SK-N-SH treated with all-trans-retinoic acid at 6 μM for 48 hours (cell line): ENCODE measurements around the gene THY1.

Experiments used
- ATAC-seq: fragments of 200-7000 bp; cut with Tn5 transposase; 3 replicates; pipeline ENCODE4 v1.9.1; 2020; ENCODE audit warnings: mild to moderate bottlenecking, moderate library complexity
- BACH2 ChIP-seq: fragments of 250-450 bp; sonication (Bioruptor Pico); IDR thresholded peaks from 2 replicates; pipeline ENCODE4 v1.9.0; 2021; ENCODE audit warnings: mild to moderate bottlenecking, borderline replicate concordance
- CREB5 ChIP-seq: fragments of 250-450 bp; sonication (Bioruptor Pico); IDR thresholded peaks from 2 replicates; pipeline ENCODE4 v1.5.1; 2020; ENCODE audit warnings: low read depth, mild to moderate bottlenecking, moderate library complexity
- CSDC2 ChIP-seq: fragments of 250-450 bp; sonication (Bioruptor Pico); IDR thresholded peaks from 2 replicates; pipeline ENCODE4 v1.5.0; 2020; ENCODE audit warnings: mild to moderate bottlenecking, moderate library complexity
- ESRRG ChIP-seq: fragments of 250-450 bp; sonication (Bioruptor Pico); IDR thresholded peaks from 2 replicates; pipeline ENCODE4 v1.6.1; 2021; ENCODE audit warnings: mild to moderate bottlenecking
- GLIS3 ChIP-seq: fragments of 250-450 bp; sonication (Bioruptor Pico); IDR thresholded peaks from 2 replicates; pipeline ENCODE4 v1.5.0; 2020; ENCODE audit warnings: mild to moderate bottlenecking, moderate library complexity
- ISL1 ChIP-seq: fragments of 250-450 bp; sonication (Bioruptor Pico); IDR thresholded peaks from 2 replicates; pipeline ENCODE4 v2.1.2; 2022; ENCODE audit warnings: mild to moderate bottlenecking, moderate library complexity
- OSR1 ChIP-seq: fragments of 250-450 bp; sonication (Bioruptor Pico); IDR thresholded peaks from 2 replicates; pipeline ENCODE4 v1.8.0; 2022; ENCODE audit warnings: moderate library complexity, mild to moderate bottlenecking, inconsistent platforms
- PPARA ChIP-seq: fragments of 250-450 bp; sonication (Bioruptor Pico); IDR thresholded peaks from 2 replicates; pipeline ENCODE4 v1.5.0; 2020; ENCODE audit warnings: mild to moderate bottlenecking, borderline replicate concordance
- RARB ChIP-seq: fragments of 250-450 bp; sonication (Bioruptor Pico); IDR thresholded peaks from 2 replicates; pipeline ENCODE4 v1.8.0; 2021; ENCODE audit warnings: mild to moderate bottlenecking, moderate library complexity
- SNAI2 ChIP-seq: fragments of 250-450 bp; sonication (Bioruptor Pico); IDR thresholded peaks from 2 replicates; pipeline ENCODE4 v1.5.0; 2020; ENCODE audit warnings: mild to moderate bottlenecking, moderate library complexity
- TCF4 ChIP-seq: fragments of 250-450 bp; sonication (Bioruptor Pico); IDR thresholded peaks from 2 replicates; pipeline ENCODE4 v1.8.0; 2021; ENCODE audit warnings: mild to moderate bottlenecking, moderate library complexity, borderline replicate concordance
- ZC3H10 ChIP-seq: fragments of 250-450 bp; sonication (Bioruptor Pico); IDR thresholded peaks from 2 replicates; pipeline ENCODE4 v1.5.1; 2021; ENCODE audit warnings: mild to moderate bottlenecking, moderate library complexity
- ZFP3 ChIP-seq: fragments of 250-450 bp; sonication (Bioruptor Pico); IDR thresholded peaks from 2 replicates; pipeline ENCODE4 v1.5.0; 2020; ENCODE audit warnings: mild to moderate bottlenecking, moderate library complexity
- ZFP30 ChIP-seq: fragments of 450-650 bp; formaldehyde crosslinking; IDR thresholded peaks from 2 replicates; pipeline ENCODE4 v1.5.0; 2022; ENCODE audit warnings: mild to moderate bottlenecking, moderate library complexity
- ZNF565 ChIP-seq: fragments of 450-650 bp; formaldehyde crosslinking; conservative IDR thresholded peaks from 2 replicates; pipeline ENCODE4 v1.5.0; 2020; ENCODE audit warnings: low read depth, mild to moderate bottlenecking, moderate library complexity
- ZNF70 ChIP-seq: fragments of 450-650 bp; formaldehyde crosslinking; IDR thresholded peaks from 2 replicates; pipeline ENCODE4 v1.5.0; 2020; ENCODE audit warnings: mild to moderate bottlenecking, moderate library complexity
- ZNF8 ChIP-seq: fragments of 450-650 bp; formaldehyde crosslinking; IDR thresholded peaks from 2 replicates; pipeline ENCODE4 v1.5.0; 2020; ENCODE audit warnings: mild to moderate bottlenecking, moderate library complexity
- TF ChIP-seq, protein P1 (sequence below): fragments of 250-450 bp; sonication (Bioruptor Pico); IDR thresholded peaks from 2 replicates; pipeline ENCODE4 v1.5.0; 2020; ENCODE audit warnings: mild to moderate bottlenecking, moderate library complexity
- TF ChIP-seq, protein P2 (sequence below): fragments of 250-450 bp; sonication (Bioruptor Pico); IDR thresholded peaks from 2 replicates; pipeline ENCODE4 v1.8.0; 2020; ENCODE audit warnings: mild to moderate bottlenecking, moderate library complexity, borderline replicate concordance
- TF ChIP-seq, protein P3 (sequence below): fragments of 250-450 bp; sonication (Bioruptor Pico); IDR thresholded peaks from 2 replicates; pipeline ENCODE4 v1.8.0; 2021; ENCODE audit warnings: low read depth, mild to moderate bottlenecking, moderate library complexity, borderline replicate concordance

THY1 gene

GRCh38 chr11:119374632-119375336 lies 48.2 kb downstream of the THY1 start:
- ATAC-seq = peak; percentile 65
- TF ChIP-seq PPARA (CRISPR knock-in tag) (no peak), TCF4 (CRISPR knock-in tag) (peak; percentile 55; the same call in 1 of the 2 replicates), CSDC2 (CRISPR knock-in tag) (no peak)
- TF ChIP-seq, protein P1, sequence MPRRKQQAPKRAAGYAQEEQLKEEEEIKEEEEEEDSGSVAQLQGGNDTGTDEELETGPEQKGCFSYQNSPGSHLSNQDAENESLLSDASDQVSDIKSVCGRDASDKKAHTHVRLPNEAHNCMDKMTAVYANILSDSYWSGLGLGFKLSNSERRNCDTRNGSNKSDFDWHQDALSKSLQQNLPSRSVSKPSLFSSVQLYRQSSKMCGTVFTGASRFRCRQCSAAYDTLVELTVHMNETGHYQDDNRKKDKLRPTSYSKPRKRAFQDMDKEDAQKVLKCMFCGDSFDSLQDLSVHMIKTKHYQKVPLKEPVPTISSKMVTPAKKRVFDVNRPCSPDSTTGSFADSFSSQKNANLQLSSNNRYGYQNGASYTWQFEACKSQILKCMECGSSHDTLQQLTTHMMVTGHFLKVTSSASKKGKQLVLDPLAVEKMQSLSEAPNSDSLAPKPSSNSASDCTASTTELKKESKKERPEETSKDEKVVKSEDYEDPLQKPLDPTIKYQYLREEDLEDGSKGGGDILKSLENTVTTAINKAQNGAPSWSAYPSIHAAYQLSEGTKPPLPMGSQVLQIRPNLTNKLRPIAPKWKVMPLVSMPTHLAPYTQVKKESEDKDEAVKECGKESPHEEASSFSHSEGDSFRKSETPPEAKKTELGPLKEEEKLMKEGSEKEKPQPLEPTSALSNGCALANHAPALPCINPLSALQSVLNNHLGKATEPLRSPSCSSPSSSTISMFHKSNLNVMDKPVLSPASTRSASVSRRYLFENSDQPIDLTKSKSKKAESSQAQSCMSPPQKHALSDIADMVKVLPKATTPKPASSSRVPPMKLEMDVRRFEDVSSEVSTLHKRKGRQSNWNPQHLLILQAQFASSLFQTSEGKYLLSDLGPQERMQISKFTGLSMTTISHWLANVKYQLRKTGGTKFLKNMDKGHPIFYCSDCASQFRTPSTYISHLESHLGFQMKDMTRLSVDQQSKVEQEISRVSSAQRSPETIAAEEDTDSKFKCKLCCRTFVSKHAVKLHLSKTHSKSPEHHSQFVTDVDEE (CRISPR knock-in tag) = 0 out of 2 replicates have a peak, but pooled peaks have one; percentile 27

DNA sequence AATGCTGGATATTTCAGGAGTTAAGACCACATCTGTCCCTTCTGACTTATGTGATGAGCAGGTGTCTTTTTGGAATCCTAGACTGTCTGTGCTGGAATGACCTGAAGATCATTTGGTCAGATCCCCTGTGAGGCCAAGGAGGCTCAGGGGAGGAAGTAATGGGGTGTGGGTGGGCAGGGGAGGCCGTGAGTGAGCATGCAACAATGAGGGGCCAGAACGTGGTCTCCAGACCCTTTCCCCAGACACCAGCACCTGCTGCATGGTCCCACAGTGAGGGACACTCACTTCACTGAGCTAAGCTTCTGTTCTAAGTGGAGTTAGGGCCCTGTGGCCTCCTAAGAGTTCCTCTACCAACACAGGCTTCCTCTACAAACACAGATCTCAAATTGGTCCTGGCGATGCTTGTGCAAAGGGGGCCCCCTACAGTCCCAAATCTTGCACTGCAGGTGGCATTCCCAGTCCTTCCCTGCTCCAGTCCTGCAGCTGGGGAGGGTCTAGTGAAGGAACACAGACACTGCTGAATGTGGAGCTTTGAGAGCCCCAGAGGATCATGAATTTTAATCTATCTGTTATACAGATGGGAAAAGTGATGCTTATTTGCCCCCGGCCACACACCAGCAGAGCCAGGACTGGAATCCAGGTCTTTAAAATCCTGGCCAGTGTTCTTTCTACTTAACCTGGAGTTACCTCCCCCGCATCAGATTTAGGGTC lies 48.9 kb downstream of the THY1 start:
- TF ChIP-seq ZFP3 (CRISPR knock-in tag) (peak; percentile 97), ZC3H10 (CRISPR knock-in tag) (no peak)
- ATAC-seq = peak; percentile 84

DNA sequence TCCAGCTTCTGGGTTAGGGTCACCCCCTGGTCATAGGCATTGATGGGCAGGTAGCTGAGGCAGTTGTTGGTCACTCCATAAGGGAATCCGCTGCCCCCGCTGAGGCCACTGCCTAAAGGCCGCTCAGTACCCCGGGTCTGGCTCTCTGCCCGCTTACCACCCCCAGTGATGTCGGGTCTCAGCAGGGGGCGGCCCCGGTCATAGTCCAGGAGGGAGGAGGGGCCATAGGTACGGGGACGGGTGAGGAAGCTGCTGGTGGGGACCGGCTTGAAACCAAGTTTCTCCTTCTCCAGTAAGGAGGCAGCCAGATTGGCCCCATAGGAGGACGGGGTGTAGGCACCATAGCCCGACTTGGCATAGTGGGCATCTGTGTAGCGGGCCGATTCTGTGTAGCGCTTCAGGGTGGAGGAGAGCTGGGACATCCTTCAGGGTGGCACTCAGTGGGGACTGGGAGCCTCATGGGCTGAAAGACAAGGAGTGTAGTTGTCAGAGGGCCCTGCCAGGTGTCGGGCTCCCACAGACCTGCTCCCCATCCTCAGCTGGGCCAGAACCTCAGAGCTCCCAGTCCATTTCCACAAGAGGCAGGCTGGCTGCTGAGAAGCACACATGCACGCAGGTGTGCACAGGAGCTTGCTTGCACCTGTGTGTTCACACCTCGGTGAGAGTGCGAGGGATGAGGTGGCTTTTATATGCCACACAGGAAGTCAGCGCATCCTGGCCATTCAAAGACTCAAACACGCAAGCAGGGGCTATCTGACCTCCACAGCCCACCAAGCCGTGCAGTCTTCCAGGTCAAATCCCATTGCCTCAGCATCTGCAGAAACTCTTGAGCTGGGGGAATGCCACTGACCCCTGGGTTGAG lies 49.7 kb downstream of the THY1 start:
- TF ChIP-seq, protein P1 (CRISPR knock-in tag) = no peak
- TF ChIP-seq ZC3H10 (CRISPR knock-in tag) (no peak), ISL1 (CRISPR knock-in tag) (no peak), RARB (CRISPR knock-in tag) (no peak), PPARA (CRISPR knock-in tag) (no peak), OSR1 (CRISPR knock-in tag) (no peak), ZNF565 (CRISPR knock-in tag) (no peak)
- TF ChIP-seq, all 23 proteins: peak for 0
- no peak for ATAC-seq

DNA sequence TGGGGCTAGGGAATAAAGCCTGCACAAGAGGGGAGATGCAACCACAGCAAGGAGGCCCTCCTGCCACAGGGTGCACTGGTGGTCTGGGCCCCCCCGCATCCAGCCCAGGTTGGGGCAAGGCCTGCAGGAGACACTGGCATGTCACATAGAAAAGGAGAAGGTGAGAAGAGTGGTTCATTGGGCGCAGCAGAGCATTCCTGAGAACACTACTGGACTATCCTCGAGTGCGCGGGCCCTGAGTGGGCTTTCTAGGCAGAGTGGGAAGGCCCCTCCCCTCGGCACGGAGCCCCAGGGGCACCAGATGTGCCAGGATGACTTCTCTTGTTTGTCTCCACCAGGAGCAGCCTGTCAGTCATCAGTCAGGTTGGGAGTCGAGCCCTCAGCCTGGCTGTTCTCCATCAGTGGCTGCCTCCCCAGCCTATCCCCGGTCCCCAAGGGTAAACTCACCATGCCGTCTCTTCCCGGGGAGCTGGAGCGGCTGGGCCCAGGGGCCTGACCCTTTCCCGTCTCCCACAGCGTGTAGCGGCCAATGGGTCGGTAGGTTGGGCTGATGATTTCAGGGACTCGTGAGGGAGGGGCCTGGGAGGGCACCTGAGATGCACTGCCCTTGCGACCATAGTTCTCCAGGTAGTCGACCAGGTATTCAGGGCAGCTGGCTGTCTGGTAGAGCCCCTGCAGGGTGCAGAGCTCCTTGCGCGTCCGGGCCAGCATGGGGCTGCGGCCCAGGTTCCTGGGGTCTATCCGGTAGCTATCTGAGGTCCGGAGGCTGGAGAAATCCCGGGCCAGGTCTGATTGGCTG lies 50.5 kb downstream of the THY1 start:
- no peak for ATAC-seq
- TF ChIP-seq CREB5 (CRISPR knock-in tag) = no peak
- no peak for TF ChIP-seq ESRRG (CRISPR knock-in tag)
- TF ChIP-seq, all 23 proteins: peak for 0

- ATAC-seq = 0 out of 3 replicates have a peak, but pooled peaks have one; percentile 6
- TF ChIP-seq RARB (CRISPR knock-in tag) (no peak), GLIS3 (CRISPR knock-in tag) (no peak), OSR1 (CRISPR knock-in tag) (no peak), SNAI2 (CRISPR knock-in tag) (no peak), ZFP30 (no peak), ZNF565 (CRISPR knock-in tag) (no peak), ZNF8 (CRISPR knock-in tag) (no peak), ZC3H10 (CRISPR knock-in tag) (no peak), ZNF70 (no peak), PPARA (CRISPR knock-in tag) (no peak), BACH2 (no peak)
- TF ChIP-seq, protein P2, sequence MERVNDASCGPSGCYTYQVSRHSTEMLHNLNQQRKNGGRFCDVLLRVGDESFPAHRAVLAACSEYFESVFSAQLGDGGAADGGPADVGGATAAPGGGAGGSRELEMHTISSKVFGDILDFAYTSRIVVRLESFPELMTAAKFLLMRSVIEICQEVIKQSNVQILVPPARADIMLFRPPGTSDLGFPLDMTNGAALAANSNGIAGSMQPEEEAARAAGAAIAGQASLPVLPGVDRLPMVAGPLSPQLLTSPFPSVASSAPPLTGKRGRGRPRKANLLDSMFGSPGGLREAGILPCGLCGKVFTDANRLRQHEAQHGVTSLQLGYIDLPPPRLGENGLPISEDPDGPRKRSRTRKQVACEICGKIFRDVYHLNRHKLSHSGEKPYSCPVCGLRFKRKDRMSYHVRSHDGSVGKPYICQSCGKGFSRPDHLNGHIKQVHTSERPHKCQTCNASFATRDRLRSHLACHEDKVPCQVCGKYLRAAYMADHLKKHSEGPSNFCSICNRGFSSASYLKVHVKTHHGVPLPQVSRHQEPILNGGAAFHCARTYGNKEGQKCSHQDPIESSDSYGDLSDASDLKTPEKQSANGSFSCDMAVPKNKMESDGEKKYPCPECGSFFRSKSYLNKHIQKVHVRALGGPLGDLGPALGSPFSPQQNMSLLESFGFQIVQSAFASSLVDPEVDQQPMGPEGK (CRISPR knock-in tag) = no peak
- TF ChIP-seq, protein P3, sequence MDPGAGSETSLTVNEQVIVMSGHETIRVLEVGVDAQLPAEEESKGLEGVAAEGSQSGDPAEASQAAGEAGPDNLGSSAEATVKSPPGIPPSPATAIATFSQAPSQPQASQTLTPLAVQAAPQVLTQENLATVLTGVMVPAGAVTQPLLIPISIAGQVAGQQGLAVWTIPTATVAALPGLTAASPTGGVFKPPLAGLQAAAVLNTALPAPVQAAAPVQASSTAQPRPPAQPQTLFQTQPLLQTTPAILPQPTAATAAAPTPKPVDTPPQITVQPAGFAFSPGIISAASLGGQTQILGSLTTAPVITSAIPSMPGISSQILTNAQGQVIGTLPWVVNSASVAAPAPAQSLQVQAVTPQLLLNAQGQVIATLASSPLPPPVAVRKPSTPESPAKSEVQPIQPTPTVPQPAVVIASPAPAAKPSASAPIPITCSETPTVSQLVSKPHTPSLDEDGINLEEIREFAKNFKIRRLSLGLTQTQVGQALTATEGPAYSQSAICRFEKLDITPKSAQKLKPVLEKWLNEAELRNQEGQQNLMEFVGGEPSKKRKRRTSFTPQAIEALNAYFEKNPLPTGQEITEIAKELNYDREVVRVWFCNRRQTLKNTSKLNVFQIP = no peak
Measured at GRCh38 chr11:119371778-119372182, 51.2 kb downstream of the THY1 start.
